Activated CD4-positive, alpha-beta T cell treated with anti-CD3 and anti-CD28 coated beads, Interleukin-2, amount 10 ng/mL, durations not matched to agents 7 days and 5 days (primary cell): Measurements from ENCODE around the gene IFIT1B. TPM values are rescaled to one million over a fixed set of nuclear protein-coding genes. Genes with fewer than 3 reads are reported as not detected.
"Not testable (repeated sequence)": the region's sequence is repeated elsewhere in the genome, so short reads cannot be mapped to it uniquely, and the experiment has no call there.

Source experiments
- CTCF ChIA-PET: fragments of 350-600 bp; sonication (Branson Sonifier 250); formaldehyde crosslinking; loops from one replicate; lab custom pipeline; 2021; ENCODE audit warnings: antibody characterized with exemption; lab: Charles Lee
- POLR2A ChIA-PET: fragments of 350-600 bp; sonication (Branson Sonifier 250); formaldehyde crosslinking; loops from one replicate; lab custom pipeline; 2021; ENCODE audit warnings: antibody characterized with exemption; lab: Charles Lee
- DNase-seq: peaks from one replicate; pipeline ENCODE4 v3.0.0-alpha.2; 2020
- H3K27ac Mint-ChIP-seq: one replicate; pipeline ENCODE4 v1.8.0; 2021; ENCODE audit warnings: mild to moderate bottlenecking, moderate library complexity, mixed read lengths
- H3K27me3 Mint-ChIP-seq: one replicate; pipeline ENCODE4 v1.8.0; 2021; ENCODE audit warnings: mixed read lengths
- H3K36me3 Mint-ChIP-seq: one replicate; pipeline ENCODE4 v1.8.0; 2021; ENCODE audit warnings: low read depth, mixed read lengths
- H3K4me1 Mint-ChIP-seq: one replicate; pipeline ENCODE4 v1.8.0; 2021; ENCODE audit warnings: mixed read lengths
- H3K4me3 Mint-ChIP-seq: one replicate; pipeline ENCODE4 v1.8.0; 2021; ENCODE audit warnings: mild to moderate bottlenecking, moderate library complexity, mixed read lengths
- H3K9me3 Mint-ChIP-seq: one replicate; pipeline ENCODE4 v1.8.0; 2021; ENCODE audit warnings: mixed read lengths
- total RNA-seq, 2 experiments: library from RNA; stranded (reverse); gene quantifications; one replicate each; pipeline ENCODE4 v1.2.3, GENCODE V29; 2021

IFIT1B gene
- total RNA-seq, 2 experiments from 2014 or later, result not detected

GRCh38 chr10:89409282-89409681 lies 31.4 kb downstream of the IFIT1B start:
- Mint-ChIP-seq H3K9me3 (peaks cover 20% of the 10 kb centered on the region), H3K4me1 (peaks cover 37% of the 10 kb centered on the region), H3K36me3 (peaks cover 82% of the 10 kb centered on the region)
- DNase-seq, H3K4me3 Mint-ChIP-seq, H3K27ac Mint-ChIP-seq, H3K27me3 Mint-ChIP-seq, POLR2A ChIA-PET: not testable (repeated sequence)
- CTCF ChIA-PET, result interaction anchor here (0.9 kb wide), 1 partner anchor 162 kb away, joined by 3 read pairs; no protein-coding TSS in a partner anchor

- H3K27me3 Mint-ChIP-seq, POLR2A ChIA-PET, CTCF ChIA-PET, H3K4me3 Mint-ChIP-seq, H3K27ac Mint-ChIP-seq, DNase-seq: not testable (repeated sequence)
- peaks cover 20% of the 10 kb centered on the region for H3K9me3 Mint-ChIP-seq
- H3K36me3 Mint-ChIP-seq, result peaks cover 75% of the 10 kb centered on the region
- peaks cover 37% of the 10 kb centered on the region for H3K4me1 Mint-ChIP-seq
Observed at GRCh38 chr10:89410551-89410950, 32.7 kb downstream of the IFIT1B start.

GRCh38 chr10:89411135-89411534 lies 33.3 kb downstream of the IFIT1B start:
- not testable (repeated sequence) for H3K4me3 Mint-ChIP-seq, DNase-seq, H3K27me3 Mint-ChIP-seq, H3K27ac Mint-ChIP-seq
- Mint-ChIP-seq H3K4me1 (peaks cover 40% of the 10 kb centered on the region), H3K9me3 (peaks cover 20% of the 10 kb centered on the region), H3K36me3 (peaks cover 75% of the 10 kb centered on the region)
- POLR2A ChIA-PET, result interaction anchor here (1.2 kb wide), 1 partner anchor 18 kb away, joined by 3 read pairs; no protein-coding TSS in a partner anchor
- CTCF ChIA-PET, result interaction anchor here (1.3 kb wide), 1 partner anchor 9 kb away, joined by 7 read pairs; no protein-coding TSS in a partner anchor

- not testable (repeated sequence) for H3K27me3 Mint-ChIP-seq
- CTCF ChIA-PET, result interaction anchor here (0.6 to 1.3 kb wide), 3 partner anchors 10 to 1101 kb away, joined by 3 to 7 read pairs (median 3); no protein-coding TSS in a partner anchor
- Mint-ChIP-seq H3K4me1 (peaks cover 47% of the 10 kb centered on the region), H3K27ac (peak overlapping the region; percentile 83), H3K4me3 (peak overlapping the region; percentile 31), H3K9me3 (peaks cover 15% of the 10 kb centered on the region), H3K36me3 (peaks cover 71% of the 10 kb centered on the region)
- peak; percentile 24 for DNase-seq
- POLR2A ChIA-PET, result interaction anchor here (0.6 to 1.6 kb wide), 3 partner anchors 12 to 110 kb away, joined by 3 to 5 read pairs (median 3); partner anchors contain the start of gene IFIT2
Observed at GRCh38 chr10:89412276-89412675, 34.4 kb downstream of the IFIT1B start.

GRCh38 chr10:89413398-89413912 lies 35.6 kb downstream of the IFIT1B start:
- no peak for DNase-seq
- Mint-ChIP-seq H3K4me3 (peak overlapping the region; percentile 79), H3K27ac (peak overlapping the region; percentile 95), H3K27me3 (no peaks in the 10 kb centered on the region), H3K36me3 (peaks cover 75% of the 10 kb centered on the region), H3K4me1 (peaks cover 59% of the 10 kb centered on the region), H3K9me3 (peaks cover 15% of the 10 kb centered on the region)
- ChIA-PET CTCF (interaction anchor here (0.7 to 1.4 kb wide), 4 partner anchors 9 to 97 kb away, joined by 3 to 5 read pairs (median 3); no protein-coding TSS in a partner anchor), POLR2A (interaction anchor here (1.4 to 1.7 kb wide), 4 partner anchors 21 to 288 kb away, joined by 3 to 14 read pairs (median 10); partner anchors contain the start of genes IFIT1, IFIT2, IFIT3 and KIF20B)

GRCh38 chr10:89414146-89414878 lies 36.5 kb downstream of the IFIT1B start, which contains the start of gene IFIT5:
TSS of gene IFIT5 (plus strand) at chr10:89414568. CDS start at chr10:89414799, 231 bp downstream.
- Mint-ChIP-seq H3K9me3 (peaks cover 15% of the 10 kb centered on the region), H3K4me1 (peaks cover 61% of the 10 kb centered on the region), H3K27ac (peak within 1 kb of the TSS; percentile 95), H3K36me3 (peaks cover 68% of the 10 kb centered on the region), H3K27me3 (no peaks in the 10 kb centered on the region), H3K4me3 (peak within 1 kb of the TSS; percentile 79)
- DNase-seq, result peak; percentile 79
- POLR2A ChIA-PET, result interaction anchor here (0.8 to 1.7 kb wide), 7 partner anchors 21 to 287 kb away, joined by 3 to 14 read pairs (median 4); partner anchors contain the start of genes IFIT1, IFIT2, IFIT3 and KIF20B
- CTCF ChIA-PET, result interaction anchor here (0.9 to 1.4 kb wide), 3 partner anchors 10 to 97 kb away, joined by 3 to 5 read pairs (median 3); no protein-coding TSS in a partner anchor

- peak; percentile 52 for DNase-seq
- ChIA-PET POLR2A (interaction anchor here (1.0 to 1.7 kb wide), 6 partner anchors 22 to 287 kb away, joined by 3 to 14 read pairs (median 5); partner anchors contain the start of genes IFIT1, IFIT3 and KIF20B), CTCF (interaction anchor here (0.8 to 1.4 kb wide), 3 partner anchors 9 to 77 kb away, joined by 3 to 5 read pairs (median 3); no protein-coding TSS in a partner anchor)
- H3K9me3 Mint-ChIP-seq, result peaks cover 12% of the 10 kb centered on the region
- peaks cover 64% of the 10 kb centered on the region for H3K4me1 Mint-ChIP-seq
- peak overlapping the region; percentile 95 for H3K27ac Mint-ChIP-seq
- H3K36me3 Mint-ChIP-seq, result peaks cover 64% of the 10 kb centered on the region
- H3K27me3 Mint-ChIP-seq, result no peaks in the 10 kb centered on the region
- peak overlapping the region; percentile 79 for H3K4me3 Mint-ChIP-seq
Observed at GRCh38 chr10:89414879-89415821, 37.3 kb downstream of the IFIT1B start.

- H3K27ac Mint-ChIP-seq, result peak overlapping the region; percentile 95
- peaks cover 9% of the 10 kb centered on the region for H3K9me3 Mint-ChIP-seq
- ChIA-PET CTCF (no interaction called here), POLR2A (interaction anchor here (0.7 to 1.2 kb wide), 2 partner anchors 111 to 285 kb away, joined by 3 read pairs; no protein-coding TSS in a partner anchor)
- DNase-seq, result no peak
- peaks cover 61% of the 10 kb centered on the region for H3K4me1 Mint-ChIP-seq
- H3K27me3 Mint-ChIP-seq, result no peaks in the 10 kb centered on the region
- H3K4me3 Mint-ChIP-seq, result peak overlapping the region; percentile 79
- peaks cover 65% of the 10 kb centered on the region for H3K36me3 Mint-ChIP-seq
Observed at GRCh38 chr10:89416465-89416864, 38.6 kb downstream of the IFIT1B start.

GRCh38 chr10:89419548-89419947 lies 41.7 kb downstream of the IFIT1B start:
- Mint-ChIP-seq H3K27me3 (no peaks in the 10 kb centered on the region), H3K27ac (peak overlapping the region; percentile 32), H3K4me1 (peaks cover 42% of the 10 kb centered on the region), H3K4me3 (peak overlapping the region; percentile 36), H3K9me3 (no peaks in the 10 kb centered on the region), H3K36me3 (peaks cover 59% of the 10 kb centered on the region)
- ChIA-PET CTCF (interaction anchor here (1.5 kb wide), 1 partner anchor 36 kb away, joined by 4 read pairs; no protein-coding TSS in a partner anchor), POLR2A (interaction anchor here (0.8 kb wide), 1 partner anchor 28 kb away, joined by 5 read pairs; no protein-coding TSS in a partner anchor)
- no peak for DNase-seq

- no peak overlapping the region for H3K27ac Mint-ChIP-seq
- H3K9me3 Mint-ChIP-seq, result no peaks in the 10 kb centered on the region
- H3K4me3 Mint-ChIP-seq, result no peak overlapping the region
- H3K36me3 Mint-ChIP-seq, result peaks cover 49% of the 10 kb centered on the region
- peaks cover 39% of the 10 kb centered on the region for H3K4me1 Mint-ChIP-seq
- CTCF ChIA-PET, result no interaction called here
- no peaks in the 10 kb centered on the region for H3K27me3 Mint-ChIP-seq
- no peak for DNase-seq
- POLR2A ChIA-PET, result interaction anchor here (0.8 kb wide), 1 partner anchor 86 kb away, joined by 3 read pairs; no protein-coding TSS in a partner anchor
Observed at GRCh38 chr10:89421018-89421476, 43.2 kb downstream of the IFIT1B start.

- H3K4me3 Mint-ChIP-seq, result no peak overlapping the region
- ChIA-PET CTCF (no interaction called here), POLR2A (no interaction called here)
- peaks cover under 1% of the 10 kb centered on the region for H3K27me3 Mint-ChIP-seq
- peaks cover 25% of the 10 kb centered on the region for H3K36me3 Mint-ChIP-seq
- H3K9me3 Mint-ChIP-seq, result no peaks in the 10 kb centered on the region
- no peak overlapping the region for H3K27ac Mint-ChIP-seq
- peaks cover 12% of the 10 kb centered on the region for H3K4me1 Mint-ChIP-seq
- DNase-seq, result no peak
Observed at GRCh38 chr10:89425000-89425399, 47.1 kb downstream of the IFIT1B start.
